H1 (cell line): ENCODE measurements around the gene ARPP21.

Experiments used
- CTCF ChIP-seq, 3 experiments: IDR thresholded peaks; 1 replicate in 2 of 3; 2 replicates in 1 of 3; pipeline versions ENCODE4 v1.5.1 to v1.6.1; 2011; ENCODE audit warnings: low read length in 3 of 3, mild to moderate bottlenecking in 3 of 3, inconsistent platforms in 2 of 3, low read depth in 1 of 3, moderate library complexity in 1 of 3; ENCODE audit not compliant: insufficient read depth in 1 of 3; ENCODE audit errors: control extremely low read depth in 1 of 3
- EP300 ChIP-seq, 2 experiments: IDR thresholded peaks; 1 replicate in 1 of 2; 2 replicates in 1 of 2; pipeline ENCODE4 v1.6.1; 2011 to 2012; ENCODE audit warnings: low read depth in 2 of 2, low read length in 2 of 2, mild to moderate bottlenecking in 2 of 2, borderline replicate concordance in 1 of 2, inconsistent platforms in 1 of 2, moderate library complexity in 1 of 2
- EZH2 ChIP-seq: fragments of 200-600 bp; sonication (generic); IDR thresholded peaks from 2 replicates; pipeline ENCODE4 v1.7.1; 2012; ENCODE audit warnings: low read depth, mild to moderate bottlenecking, moderate library complexity, low read length, inconsistent platforms; ENCODE audit not compliant: severe bottlenecking
- JUN ChIP-seq: IDR thresholded peaks from 2 replicates; pipeline ENCODE4 v1.6.1; 2011; ENCODE audit warnings: low read depth, mild to moderate bottlenecking, improper control_type of control experiment, low read length
- KDM1A ChIP-seq: fragments of 200-600, 300-600 bp; sonication (generic); IDR thresholded peaks from 2 replicates; pipeline ENCODE4 v1.7.1; 2016; ENCODE audit warnings: mild to moderate bottlenecking, low read length, borderline replicate concordance
- KDM5A ChIP-seq: fragments of 200-600 bp; IDR thresholded peaks from 2 replicates; pipeline ENCODE4 v1.7.1; 2012; ENCODE audit warnings: mild to moderate bottlenecking, low read length, inconsistent platforms, mixed read lengths
- POLR2A ChIP-seq, 2 experiments: IDR thresholded peaks; 1 replicate in 1 of 2; 2 replicates in 1 of 2; pipeline ENCODE4 v1.6.1; 2011; ENCODE audit warnings: low read depth in 2 of 2, low read length in 2 of 2, mild to moderate bottlenecking in 2 of 2; ENCODE audit errors: control extremely low read depth in 1 of 2
- POLR2AphosphoS5 ChIP-seq: IDR thresholded peaks from 2 replicates; pipeline ENCODE4 v1.6.1; 2011; ENCODE audit warnings: low read depth, low read length
- TBP ChIP-seq: IDR thresholded peaks from 2 replicates; pipeline ENCODE4 v1.6.1; 2011; ENCODE audit warnings: low read depth, low read length, improper control_type of control experiment

- no peak for TF ChIP-seq POLR2AphosphoS5
- TF ChIP-seq CTCF (IDR thresholded peaks at IDR 0.05; ENCODE audit: control extremely low read depth in 1 of 3, insufficient read depth in 1 of 3, low read depth in 1 of 3, low read length in 3 of 3), result no peak
- no peak for TF ChIP-seq EZH2
- TF ChIP-seq KDM5A, result no peak
- TF ChIP-seq JUN, result no peak
- no peak for TF ChIP-seq KDM1A
- no peak for TF ChIP-seq POLR2A (IDR thresholded peaks at IDR 0.05; ENCODE audit: control extremely low read depth in 1 of 2, low read depth in 2 of 2, low read length in 2 of 2)
- no peak for TF ChIP-seq EP300 (IDR thresholded peaks at IDR 0.05; ENCODE audit: borderline replicate concordance in 1 of 2, low read depth in 2 of 2, low read length in 2 of 2)
- no peak for TF ChIP-seq TBP
Observed at GRCh38 chr3:35781558-35781957, 142.2 kb downstream of the ARPP21 start.
